ENCODE measurements around the gene FDX1.
"Not testable (repeated sequence)": the region's sequence is repeated elsewhere in the genome, so short reads cannot be mapped to it uniquely, and the experiment has no call there.

FDX1 gene

GRCh38 chr11:110421658-110422057 lies 8.1 kb upstream of the FDX1 start:
- H2BK120ac ChIP-seq (ENCODE audit: low read depth, low read length); DNase-seq (ENCODE audit: low spot score); H3K4ac ChIP-seq (ENCODE audit: low read length); H3K27me3 ChIP-seq (ENCODE audit: control insufficient read depth in 3 of 3, insufficient read depth in 3 of 3, low read depth in 1 of 3, low read length in 3 of 3); H3K4me1 ChIP-seq (ENCODE audit: control insufficient read depth in 2 of 2, insufficient read depth in 1 of 2, low read depth in 1 of 2, low read length in 2 of 2); H4K91ac ChIP-seq (ENCODE audit: low read depth, low read length, poor library complexity); H3K36me3 ChIP-seq (replicated peaks in 1 of 2; ENCODE audit: control insufficient read depth in 2 of 2, insufficient read depth in 2 of 2, low read length in 2 of 2); H3K79me1 ChIP-seq (ENCODE audit: low read depth, low read length); H3K27ac ChIP-seq (replicated peaks; ENCODE audit: low read length); H2BK5ac ChIP-seq (ENCODE audit: low read length); H3K4me3 ChIP-seq (ENCODE audit: low read length in 2 of 2); H3K18ac ChIP-seq (ENCODE audit: low read length); H3K23ac ChIP-seq (ENCODE audit: low read depth, low read length, poor library complexity); H3K4me2 ChIP-seq (ENCODE audit: insufficient read depth, low read length, poor library complexity, severe bottlenecking); H2AK5ac ChIP-seq (ENCODE audit: low read depth, low read length); H2BK15ac ChIP-seq (ENCODE audit: low read length); H4K8ac ChIP-seq (ENCODE audit: low read depth, low read length); H2AFZ ChIP-seq (ENCODE audit: low read length); H3K9ac ChIP-seq (ENCODE audit: low read depth, low read length, poor library complexity); H2BK12ac ChIP-seq (ENCODE audit: low read length); H3K14ac ChIP-seq (ENCODE audit: low read length); H3K9me3 ChIP-seq (replicated peaks in 1 of 2; ENCODE audit: control insufficient read depth in 2 of 2, insufficient read depth in 1 of 2, low read depth in 1 of 2, low read length in 2 of 2): not testable (repeated sequence)
- WGBS, 2 donors (ENCODE audit: extremely low coverage in 2 of 2, insufficient read length in 2 of 2, insufficient replicate concordance in 1 of 2) = no CpG with 5 or more reads among the region's 6 CpGs

- Histone ChIP-seq H2BK120ac (ENCODE audit: low read depth, low read length) (no peak overlapping the region), H2AK5ac (ENCODE audit: low read depth, low read length) (no peak overlapping the region), H3K27ac (replicated peaks; ENCODE audit: low read length) (no peak overlapping the region), H3K4me3 (ENCODE audit: low read length in 2 of 2) (no peak overlapping the region), H3K4ac (ENCODE audit: low read length) (no peak overlapping the region), H3K23ac (ENCODE audit: low read depth, low read length, poor library complexity) (no peak overlapping the region), H3K18ac (ENCODE audit: low read length) (no peak overlapping the region), H3K4me1 (ENCODE audit: control insufficient read depth in 2 of 2, insufficient read depth in 1 of 2, low read depth in 1 of 2, low read length in 2 of 2) (no peaks in the 10 kb centered on the region), H3K36me3 (replicated peaks in 1 of 2; ENCODE audit: control insufficient read depth in 2 of 2, insufficient read depth in 2 of 2, low read length in 2 of 2) (no peaks in the 10 kb centered on the region), H2BK12ac (ENCODE audit: low read length) (no peak overlapping the region), H2AFZ (ENCODE audit: low read length) (no peak overlapping the region), H4K91ac (ENCODE audit: low read depth, low read length, poor library complexity) (no peak overlapping the region), H3K14ac (ENCODE audit: low read length) (no peak overlapping the region), H4K8ac (ENCODE audit: low read depth, low read length) (no peak overlapping the region), H3K27me3 (ENCODE audit: control insufficient read depth in 3 of 3, insufficient read depth in 3 of 3, low read depth in 1 of 3, low read length in 3 of 3) (peaks cover 0 to 9% (median 0%) of the 10 kb centered on the region in 3 experiments), H3K9ac (ENCODE audit: low read depth, low read length, poor library complexity) (no peak overlapping the region), H3K4me2 (ENCODE audit: insufficient read depth, low read length, poor library complexity, severe bottlenecking) (no peak overlapping the region), H3K79me1 (ENCODE audit: low read depth, low read length) (no peaks in the 10 kb centered on the region), H3K9me3 (replicated peaks in 1 of 2; ENCODE audit: control insufficient read depth in 2 of 2, insufficient read depth in 1 of 2, low read depth in 1 of 2, low read length in 2 of 2) (peaks cover 0 to 8% of the 10 kb centered on the region in 2 donors), H2BK15ac (ENCODE audit: low read length) (no peak overlapping the region), H2BK5ac (ENCODE audit: low read length) (no peak overlapping the region)
- no peak for DNase-seq (ENCODE audit: low spot score)
- WGBS, 2 donors (ENCODE audit: extremely low coverage in 2 of 2, insufficient read length in 2 of 2, insufficient replicate concordance in 1 of 2) = no CpG with 5 or more reads among the region's 2 CpGs
These were observed 7.3 kb upstream of the FDX1 start for GRCh38 chr11:110422306-110422905.

GRCh38 chr11:110424775-110425444 lies 4.8 kb upstream of the FDX1 start:
- Histone ChIP-seq H3K4me1 (ENCODE audit: control insufficient read depth in 2 of 2, insufficient read depth in 1 of 2, low read depth in 1 of 2, low read length in 2 of 2) (no peaks in the 10 kb centered on the region), H3K27me3 (ENCODE audit: control insufficient read depth in 3 of 3, insufficient read depth in 3 of 3, low read depth in 1 of 3, low read length in 3 of 3) (peaks cover 0 to 9% (median 0%) of the 10 kb centered on the region in 3 experiments), H4K8ac (ENCODE audit: low read depth, low read length) (no peak overlapping the region), H3K9me3 (replicated peaks in 1 of 2; ENCODE audit: control insufficient read depth in 2 of 2, insufficient read depth in 1 of 2, low read depth in 1 of 2, low read length in 2 of 2) (peaks cover 0 to 8% of the 10 kb centered on the region in 2 donors), H3K4me2 (ENCODE audit: insufficient read depth, low read length, poor library complexity, severe bottlenecking) (no peak overlapping the region), H3K36me3 (replicated peaks in 1 of 2; ENCODE audit: control insufficient read depth in 2 of 2, insufficient read depth in 2 of 2, low read length in 2 of 2) (no peaks in the 10 kb centered on the region), H2AK5ac (ENCODE audit: low read depth, low read length) (no peak overlapping the region), H3K4ac (ENCODE audit: low read length) (no peak overlapping the region), H3K27ac (replicated peaks; ENCODE audit: low read length) (no peak overlapping the region), H3K23ac (ENCODE audit: low read depth, low read length, poor library complexity) (no peak overlapping the region), H2AFZ (ENCODE audit: low read length) (no peak overlapping the region), H3K79me1 (ENCODE audit: low read depth, low read length) (no peaks in the 10 kb centered on the region), H2BK15ac (ENCODE audit: low read length) (no peak overlapping the region), H3K14ac (ENCODE audit: low read length) (no peak overlapping the region), H3K18ac (ENCODE audit: low read length) (no peak overlapping the region), H2BK120ac (ENCODE audit: low read depth, low read length) (no peak overlapping the region), H2BK12ac (ENCODE audit: low read length) (no peak overlapping the region), H2BK5ac (ENCODE audit: low read length) (no peak overlapping the region), H3K4me3 (ENCODE audit: low read length in 2 of 2) (no peak overlapping the region), H3K9ac (ENCODE audit: low read depth, low read length, poor library complexity) (no peak overlapping the region), H4K91ac (ENCODE audit: low read depth, low read length, poor library complexity) (no peak overlapping the region)
- no peak for DNase-seq (ENCODE audit: low spot score)
- no CpG with 5 or more reads among the region's 3 CpGs for WGBS, 2 donors (ENCODE audit: extremely low coverage in 2 of 2, insufficient read length in 2 of 2, insufficient replicate concordance in 1 of 2)

GRCh38 chr11:110425751-110426545 lies 3.8 kb upstream of the FDX1 start:
- peaks cover 5% of the 10 kb centered on the region for H3K79me1 ChIP-seq (ENCODE audit: low read depth, low read length)
- no peak overlapping the region for H3K4me2 ChIP-seq (ENCODE audit: insufficient read depth, low read length, poor library complexity, severe bottlenecking)
- no CpG with 5 or more reads among the region's 9 CpGs for WGBS, 2 donors (ENCODE audit: extremely low coverage in 2 of 2, insufficient read length in 2 of 2, insufficient replicate concordance in 1 of 2)
- H2AFZ ChIP-seq (ENCODE audit: low read length) = no peak overlapping the region
- no peak overlapping the region for H3K18ac ChIP-seq (ENCODE audit: low read length)
- H3K4me3 ChIP-seq (ENCODE audit: low read length in 2 of 2) = no peak overlapping the region
- no peak overlapping the region for H4K91ac ChIP-seq (ENCODE audit: low read depth, low read length, poor library complexity)
- no peak overlapping the region for H3K9ac ChIP-seq (ENCODE audit: low read depth, low read length, poor library complexity)
- H4K8ac ChIP-seq (ENCODE audit: low read depth, low read length) = no peak overlapping the region
- H2BK120ac ChIP-seq (ENCODE audit: low read depth, low read length) = no peak overlapping the region
- H3K9me3 ChIP-seq (replicated peaks in 1 of 2; ENCODE audit: control insufficient read depth in 2 of 2, insufficient read depth in 1 of 2, low read depth in 1 of 2, low read length in 2 of 2) = peaks cover 0 to 7% of the 10 kb centered on the region in 2 donors
- peaks cover 0 to 4% of the 10 kb centered on the region in 2 donors for H3K4me1 ChIP-seq (ENCODE audit: control insufficient read depth in 2 of 2, insufficient read depth in 1 of 2, low read depth in 1 of 2, low read length in 2 of 2)
- H3K23ac ChIP-seq (ENCODE audit: low read depth, low read length, poor library complexity) = no peak overlapping the region
- no peak overlapping the region for H2AK5ac ChIP-seq (ENCODE audit: low read depth, low read length)
- DNase-seq (ENCODE audit: low spot score) = no peak
- H3K14ac ChIP-seq (ENCODE audit: low read length) = no peak overlapping the region
- no peak overlapping the region for H2BK12ac ChIP-seq (ENCODE audit: low read length)
- no peaks in the 10 kb centered on the region for H3K36me3 ChIP-seq (replicated peaks in 1 of 2; ENCODE audit: control insufficient read depth in 2 of 2, insufficient read depth in 2 of 2, low read length in 2 of 2)
- no peak overlapping the region for H2BK5ac ChIP-seq (ENCODE audit: low read length)
- H3K27ac ChIP-seq (replicated peaks; ENCODE audit: low read length) = no peak overlapping the region
- H3K27me3 ChIP-seq (ENCODE audit: control insufficient read depth in 3 of 3, insufficient read depth in 3 of 3, low read depth in 1 of 3, low read length in 3 of 3) = peaks cover 0 to 9% (median 0%) of the 10 kb centered on the region in 3 experiments
- H3K4ac ChIP-seq (ENCODE audit: low read length) = no peak overlapping the region
- H2BK15ac ChIP-seq (ENCODE audit: low read length) = no peak overlapping the region

Measured in neuronal stem cell (in vitro differentiated cells).